Central memory CD8-positive, alpha-beta T cell (primary cell): ENCODE results near the gene AKAP10.

Experiments
- ATAC-seq: fragments of 150-1000 bp; cut with Tn5 transposase; replicated peaks from 2 replicates; pipeline ENCODE4 v1.10.0; 2022; ENCODE audit warnings: mild to moderate bottlenecking, moderate FRiP score, moderate number of reproducible peaks; ENCODE audit not compliant: poor library complexity, severe bottlenecking; ENCODE audit errors: extremely low read depth
- DNase-seq, 2 donors: peaks; one replicate each; pipeline ENCODE4 v3.0.0; 2021; ENCODE audit warnings: low spot score in 2 of 2
- H3K27ac Mint-ChIP-seq: one replicate; pipeline ENCODE4 v1.8.0; 2022; ENCODE audit warnings: low read depth, mild to moderate bottlenecking, moderate library complexity, mixed read lengths
- H3K27me3 Mint-ChIP-seq: one replicate; pipeline ENCODE4 v1.8.0; 2022; ENCODE audit warnings: mixed read lengths
- H3K36me3 Mint-ChIP-seq: one replicate; pipeline ENCODE4 v1.8.0; 2022; ENCODE audit warnings: mild to moderate bottlenecking, moderate library complexity, mixed read lengths; ENCODE audit not compliant: insufficient read depth
- H3K4me1 Mint-ChIP-seq: one replicate; pipeline ENCODE4 v1.8.0; 2022; ENCODE audit warnings: mixed read lengths
- H3K4me3 Mint-ChIP-seq: one replicate; pipeline ENCODE4 v1.8.0; 2022; ENCODE audit warnings: mild to moderate bottlenecking, moderate library complexity, mixed read lengths
- H3K9me3 Mint-ChIP-seq: one replicate; pipeline ENCODE4 v1.8.0; 2022; ENCODE audit warnings: mixed read lengths

AKAP10 gene

GRCh38 chr17:19938736-19939135 lies 38.9 kb downstream of the AKAP10 start:
- DNase-seq (no peak), ATAC-seq (no peak)
- H3K9me3 Mint-ChIP-seq, result no peaks in the 10 kb centered on the region
- H3K4me1 Mint-ChIP-seq, result peaks cover 6% of the 10 kb centered on the region
- H3K27ac Mint-ChIP-seq, result no peak overlapping the region
- H3K36me3 Mint-ChIP-seq, result peaks cover 51% of the 10 kb centered on the region
- no peak overlapping the region for H3K4me3 Mint-ChIP-seq
- H3K27me3 Mint-ChIP-seq, result no peaks in the 10 kb centered on the region

DNA sequence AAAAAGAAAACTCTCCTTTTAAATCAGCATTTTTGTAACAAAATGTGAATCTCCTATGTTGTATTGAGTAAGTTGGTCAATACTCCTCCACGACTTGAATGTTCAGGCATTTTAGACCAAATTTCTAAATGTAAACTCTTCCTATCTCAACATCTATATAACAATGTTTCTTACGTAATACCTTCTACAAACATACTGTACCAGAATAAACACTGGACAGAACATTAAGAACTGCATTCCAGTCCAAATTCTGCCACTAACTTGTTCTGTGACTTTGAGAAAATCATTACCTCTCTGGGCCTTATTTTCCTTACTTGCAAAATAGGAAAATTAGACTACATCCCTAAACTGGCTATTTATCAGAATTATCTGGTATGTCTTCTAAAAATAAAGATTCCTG lies 40.1 kb downstream of the AKAP10 start:
- H3K9me3 Mint-ChIP-seq, result no peaks in the 10 kb centered on the region
- H3K27me3 Mint-ChIP-seq, result no peaks in the 10 kb centered on the region
- ATAC-seq (no peak), DNase-seq (no peak)
- H3K27ac Mint-ChIP-seq, result no peak overlapping the region
- H3K4me3 Mint-ChIP-seq, result no peak overlapping the region
- peaks cover 6% of the 10 kb centered on the region for H3K4me1 Mint-ChIP-seq
- peaks cover 56% of the 10 kb centered on the region for H3K36me3 Mint-ChIP-seq

- H3K4me1 Mint-ChIP-seq, result no peaks in the 10 kb centered on the region
- no peak for DNase-seq
- H3K36me3 Mint-ChIP-seq, result peaks cover 63% of the 10 kb centered on the region
- no peaks in the 10 kb centered on the region for H3K9me3 Mint-ChIP-seq
- H3K27me3 Mint-ChIP-seq, result no peaks in the 10 kb centered on the region
- H3K4me3 Mint-ChIP-seq, result no peak overlapping the region
- H3K27ac Mint-ChIP-seq, result no peak overlapping the region
- no peak for ATAC-seq
Measured at GRCh38 chr17:19935169-19935568, 42.5 kb downstream of the AKAP10 start.

GRCh38 chr17:19933628-19934027 lies 44.0 kb downstream of the AKAP10 start:
- Mint-ChIP-seq H3K27ac (no peak overlapping the region), H3K27me3 (no peaks in the 10 kb centered on the region), H3K4me3 (no peak overlapping the region), H3K4me1 (no peaks in the 10 kb centered on the region), H3K36me3 (peaks cover 64% of the 10 kb centered on the region), H3K9me3 (no peaks in the 10 kb centered on the region)
- ATAC-seq (no peak), DNase-seq (no peak)

GRCh38 chr17:19933221-19933620 lies 44.4 kb downstream of the AKAP10 start:
- no peak overlapping the region for H3K4me3 Mint-ChIP-seq
- no peak overlapping the region for H3K27ac Mint-ChIP-seq
- DNase-seq (no peak), ATAC-seq (no peak)
- no peaks in the 10 kb centered on the region for H3K27me3 Mint-ChIP-seq
- no peaks in the 10 kb centered on the region for H3K4me1 Mint-ChIP-seq
- H3K36me3 Mint-ChIP-seq, result peaks cover 64% of the 10 kb centered on the region
- H3K9me3 Mint-ChIP-seq, result no peaks in the 10 kb centered on the region

GRCh38 chr17:19928299-19928698 lies 49.3 kb downstream of the AKAP10 start:
- Mint-ChIP-seq H3K4me3 (no peak overlapping the region), H3K27me3 (no peaks in the 10 kb centered on the region), H3K9me3 (no peaks in the 10 kb centered on the region), H3K4me1 (no peaks in the 10 kb centered on the region), H3K36me3 (peaks cover 73% of the 10 kb centered on the region), H3K27ac (no peak overlapping the region)
- DNase-seq (no peak), ATAC-seq (no peak)

- Mint-ChIP-seq H3K27me3 (no peaks in the 10 kb centered on the region), H3K36me3 (peaks cover 57% of the 10 kb centered on the region)
Measured at GRCh38 chr17:19915245-19915978, 62.2 kb downstream of the AKAP10 start.

DNA sequence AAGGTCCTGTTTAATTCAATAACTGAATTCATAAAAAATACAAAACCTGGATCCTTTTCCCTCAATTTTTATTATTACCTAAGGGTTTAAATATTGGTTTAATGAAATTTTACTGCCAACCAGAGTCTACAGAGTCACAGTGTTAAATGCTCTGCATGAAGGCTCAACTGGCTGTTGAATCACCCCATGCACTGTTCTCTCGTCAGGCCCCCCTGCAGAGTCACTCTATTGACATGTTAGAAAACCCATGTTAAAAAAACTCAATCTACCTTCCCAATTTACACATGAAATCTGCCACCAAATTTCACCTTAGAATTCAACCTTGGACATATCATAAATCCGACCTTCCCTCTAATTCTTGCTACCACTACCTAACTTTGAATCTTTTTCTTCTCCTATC lies 66.6 kb downstream of the AKAP10 start:
- peaks cover 5% of the 10 kb centered on the region for H3K4me1 Mint-ChIP-seq
- H3K9me3 Mint-ChIP-seq, result no peaks in the 10 kb centered on the region
- H3K27ac Mint-ChIP-seq, result no peak overlapping the region
- no peaks in the 10 kb centered on the region for H3K27me3 Mint-ChIP-seq
- no peak overlapping the region for H3K4me3 Mint-ChIP-seq
- no peak for DNase-seq
- ATAC-seq, result no peak
- peaks cover 72% of the 10 kb centered on the region for H3K36me3 Mint-ChIP-seq

More at GRCh38 chr17:19915245-19915978, 62.2 kb downstream of the AKAP10 start:
- DNase-seq (no peak), ATAC-seq (no peak)
- Mint-ChIP-seq H3K4me1 (peaks cover 9% of the 10 kb centered on the region), H3K9me3 (no peaks in the 10 kb centered on the region), H3K27ac (peak overlapping the region; percentile 14), H3K4me3 (no peak overlapping the region)

GRCh38 chr17:19909139-19909538 lies 68.5 kb downstream of the AKAP10 start:
- no peak for ATAC-seq
- Mint-ChIP-seq H3K4me1 (no peaks in the 10 kb centered on the region), H3K36me3 (peaks cover 77% of the 10 kb centered on the region), H3K27ac (no peak overlapping the region), H3K4me3 (no peak overlapping the region), H3K27me3 (no peaks in the 10 kb centered on the region), H3K9me3 (no peaks in the 10 kb centered on the region)
- no peak for DNase-seq

- Mint-ChIP-seq H3K36me3 (peaks cover 59% of the 10 kb centered on the region), H3K4me3 (no peak overlapping the region), H3K4me1 (no peaks in the 10 kb centered on the region), H3K27me3 (no peaks in the 10 kb centered on the region), H3K9me3 (no peaks in the 10 kb centered on the region), H3K27ac (no peak overlapping the region)
- ATAC-seq, result no peak
- DNase-seq, result no peak
Measured at GRCh38 chr17:19905502-19905901, 72.1 kb downstream of the AKAP10 start.

GRCh38 chr17:19904924-19905323 lies 72.7 kb downstream of the AKAP10 start:
- H3K4me1 Mint-ChIP-seq, result no peaks in the 10 kb centered on the region

GRCh38 chr17:19904412-19904811 lies 73.2 kb downstream of the AKAP10 start:
- no peaks in the 10 kb centered on the region for H3K27me3 Mint-ChIP-seq
- peaks cover 50% of the 10 kb centered on the region for H3K36me3 Mint-ChIP-seq
- no peaks in the 10 kb centered on the region for H3K4me1 Mint-ChIP-seq
- ATAC-seq, result no peak
- no peaks in the 10 kb centered on the region for H3K9me3 Mint-ChIP-seq
- no peak for DNase-seq
- no peak overlapping the region for H3K27ac Mint-ChIP-seq
- H3K4me3 Mint-ChIP-seq, result no peak overlapping the region

More at GRCh38 chr17:19904924-19905323, 72.7 kb downstream of the AKAP10 start:
- Mint-ChIP-seq H3K4me3 (no peak overlapping the region), H3K27me3 (no peaks in the 10 kb centered on the region), H3K27ac (no peak overlapping the region), H3K36me3 (peaks cover 54% of the 10 kb centered on the region), H3K9me3 (no peaks in the 10 kb centered on the region)
- no peak for DNase-seq
- ATAC-seq, result no peak

DNA sequence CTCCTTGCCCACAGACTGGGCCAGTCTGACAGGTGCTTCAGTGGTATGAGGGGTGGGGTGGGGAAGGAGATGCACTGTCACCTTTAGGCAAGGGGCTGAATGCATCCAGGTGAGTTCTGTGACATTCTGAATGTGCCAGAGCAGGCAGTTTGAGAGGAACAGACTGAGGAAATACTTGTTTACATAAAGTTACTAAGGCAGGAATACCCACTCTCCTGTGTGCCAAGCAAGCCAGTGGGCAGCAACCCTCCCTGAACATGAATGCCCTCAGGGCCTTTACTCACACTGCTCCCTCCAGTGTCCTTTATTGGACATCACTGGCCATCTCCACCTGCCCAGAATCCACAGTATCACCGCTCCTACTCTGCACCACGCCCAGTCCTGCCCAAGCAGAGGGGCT lies 76.8 kb downstream of the AKAP10 start:
- Mint-ChIP-seq H3K4me3 (no peak overlapping the region), H3K9me3 (no peaks in the 10 kb centered on the region), H3K27ac (no peak overlapping the region), H3K4me1 (peaks cover 8% of the 10 kb centered on the region), H3K27me3 (no peaks in the 10 kb centered on the region), H3K36me3 (peaks cover 18% of the 10 kb centered on the region)
- DNase-seq (no peak), ATAC-seq (no peak)
